IPS-15b (cell line): ENCODE data around the gene FBXW9.
"Not testable (repeated sequence)": the region's sequence is repeated elsewhere in the genome, so short reads cannot be mapped to it uniquely, and the experiment has no call there.

ENCODE experiments used
- H3K27me3 ChIP-seq: one replicate; pipeline ENCODE4 v1.6.1; 2013; ENCODE audit warnings: low read length; ENCODE audit not compliant: control insufficient read depth, insufficient read depth
- H3K36me3 ChIP-seq: one replicate; pipeline ENCODE4 v1.6.1; 2013; ENCODE audit warnings: low read length; ENCODE audit not compliant: control insufficient read depth, insufficient read depth
- H3K4me1 ChIP-seq: one replicate; pipeline ENCODE4 v1.6.1; 2013; ENCODE audit warnings: mild to moderate bottlenecking, low read length; ENCODE audit not compliant: control insufficient read depth, insufficient read depth
- H3K4me3 ChIP-seq: one replicate; pipeline ENCODE4 v1.5.1; 2013; ENCODE audit warnings: low read depth, low read length
- H3K9ac ChIP-seq: one replicate; pipeline ENCODE4 v1.6.1; 2013; ENCODE audit warnings: low read depth, mild to moderate bottlenecking, low read length
- H3K9me3 ChIP-seq: one replicate; pipeline ENCODE4 v1.6.1; 2013; ENCODE audit warnings: mild to moderate bottlenecking, low read length; ENCODE audit not compliant: control insufficient read depth, insufficient read depth

The FBXW9 gene

GRCh38 chr19:12708641-12709040 is 12.2 kb upstream of the FBXW9 start:
- Histone ChIP-seq H3K4me3 (no peak overlapping the region), H3K9me3 (no peaks in the 10 kb centered on the region), H3K27me3 (no peaks in the 10 kb centered on the region), H3K9ac (no peak overlapping the region), H3K36me3 (peaks cover 60% of the 10 kb centered on the region), H3K4me1 (no peaks in the 10 kb centered on the region)

GRCh38 chr19:12706332-12706718 is 9.9 kb upstream of the FBXW9 start:
- H3K9ac ChIP-seq = no peak overlapping the region
- peaks cover 67% of the 10 kb centered on the region for H3K36me3 ChIP-seq
- H3K9me3 ChIP-seq = no peaks in the 10 kb centered on the region
- H3K4me3 ChIP-seq = no peak overlapping the region
- no peaks in the 10 kb centered on the region for H3K27me3 ChIP-seq
- no peaks in the 10 kb centered on the region for H3K4me1 ChIP-seq

DNA sequence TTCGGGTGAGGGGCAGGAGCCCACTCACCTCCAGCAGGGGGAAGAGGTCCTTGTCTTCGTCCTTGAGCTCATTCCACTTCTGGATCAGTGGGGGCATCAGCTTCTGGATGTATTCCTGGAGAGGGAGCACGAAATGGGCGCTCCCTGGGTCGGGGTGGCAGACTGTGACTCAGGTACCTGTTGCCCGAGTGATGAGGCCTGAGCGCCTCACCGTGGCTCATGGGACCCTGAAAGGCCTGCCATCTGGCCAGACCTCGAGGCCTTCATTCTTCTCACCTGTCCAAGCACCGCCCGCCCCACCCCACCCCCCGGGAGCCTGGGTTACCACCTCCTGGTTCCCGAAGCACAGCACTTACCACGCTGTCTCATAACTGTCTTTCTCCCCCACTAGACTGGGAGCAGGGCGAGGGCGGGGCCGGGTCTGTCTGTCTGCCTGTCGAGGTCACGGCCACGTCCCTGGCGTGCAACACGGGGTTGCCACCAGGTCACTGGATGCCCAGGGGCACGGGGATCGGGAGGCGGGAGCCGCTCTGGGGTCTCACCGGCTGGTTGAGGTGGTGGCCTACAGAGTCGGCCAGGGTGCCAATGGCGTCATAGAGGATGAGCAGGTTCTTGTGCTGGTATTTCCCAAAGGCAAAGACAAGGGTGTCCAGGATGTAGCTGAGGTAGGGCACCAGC is 9.4 kb upstream of the FBXW9 start:
- Histone ChIP-seq H3K9me3 (no peaks in the 10 kb centered on the region), H3K36me3 (peaks cover 68% of the 10 kb centered on the region), H3K4me1 (no peaks in the 10 kb centered on the region), H3K9ac (no peak overlapping the region), H3K4me3 (no peak overlapping the region), H3K27me3 (no peaks in the 10 kb centered on the region)

GRCh38 chr19:12705169-12705568 is 8.7 kb upstream of the FBXW9 start:
- Histone ChIP-seq H3K4me3 (no peak overlapping the region), H3K9me3 (no peaks in the 10 kb centered on the region), H3K9ac (no peak overlapping the region), H3K36me3 (peaks cover 66% of the 10 kb centered on the region), H3K4me1 (no peaks in the 10 kb centered on the region), H3K27me3 (no peaks in the 10 kb centered on the region)

- Histone ChIP-seq H3K9me3 (no peaks in the 10 kb centered on the region), H3K36me3 (peaks cover 62% of the 10 kb centered on the region), H3K4me3 (no peak overlapping the region), H3K4me1 (no peaks in the 10 kb centered on the region), H3K9ac (no peak overlapping the region), H3K27me3 (no peaks in the 10 kb centered on the region)
These were observed 6.6 kb upstream of the FBXW9 start for GRCh38 chr19:12703046-12703445.

DNA sequence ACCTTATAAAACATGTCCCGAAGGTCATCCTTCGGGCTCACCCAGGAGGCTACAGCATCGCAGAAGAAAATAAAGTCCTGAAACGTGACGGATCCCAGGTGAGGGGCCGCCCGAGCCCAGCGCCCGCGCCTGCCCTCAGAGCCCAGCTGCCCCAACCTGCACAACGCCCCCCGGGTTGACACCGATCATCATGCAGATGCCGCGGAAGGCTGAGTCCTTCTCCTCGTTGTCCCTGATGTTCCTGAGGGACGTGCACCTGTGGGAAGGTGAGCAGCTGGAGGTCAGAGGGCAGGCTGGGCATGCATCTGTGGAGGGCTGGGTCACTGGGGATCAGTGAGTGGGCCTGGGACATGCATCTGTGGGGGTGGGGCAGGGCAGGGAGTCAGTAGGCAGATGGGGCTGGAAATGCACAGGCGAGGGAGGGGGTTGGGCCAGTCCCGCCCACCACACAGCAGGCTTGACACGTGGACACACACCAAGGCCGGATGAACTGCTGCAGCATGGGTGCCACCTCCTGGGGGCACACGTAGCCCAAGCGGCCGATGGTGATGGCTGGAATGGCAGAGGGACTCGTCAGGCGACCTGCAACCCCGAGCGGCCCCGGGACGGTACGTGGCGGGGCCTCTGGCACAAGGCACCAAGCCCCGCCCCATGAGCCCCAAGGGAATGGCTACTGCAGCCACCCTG is 5.3 kb upstream of the FBXW9 start:
- no peaks in the 10 kb centered on the region for H3K9me3 ChIP-seq
- H3K9ac ChIP-seq = no peak overlapping the region
- no peak overlapping the region for H3K4me3 ChIP-seq
- H3K27me3 ChIP-seq = no peaks in the 10 kb centered on the region
- H3K36me3 ChIP-seq = peaks cover 52% of the 10 kb centered on the region
- H3K4me1 ChIP-seq = no peaks in the 10 kb centered on the region

DNA sequence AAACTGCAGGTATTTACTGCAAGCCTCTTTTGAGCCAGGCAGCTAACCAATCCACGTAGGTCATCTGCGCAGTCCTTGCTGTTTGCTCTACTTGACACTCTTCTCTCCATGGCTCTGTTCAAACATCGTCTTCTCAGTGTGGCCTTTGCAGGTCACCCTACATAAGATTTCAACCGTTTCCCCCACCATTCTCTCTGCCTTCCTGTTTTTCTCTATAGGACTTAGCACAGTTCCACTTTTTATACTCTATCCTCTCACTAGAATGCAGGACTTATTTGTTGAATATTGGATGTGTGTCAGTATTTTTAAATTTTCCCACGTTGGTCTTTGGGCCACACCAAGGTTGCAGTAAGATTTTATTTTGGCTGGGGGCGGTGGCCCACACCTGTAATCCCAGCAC is 1.7 kb upstream of the FBXW9 start:
- H3K9me3 ChIP-seq = no peaks in the 10 kb centered on the region

DNA sequence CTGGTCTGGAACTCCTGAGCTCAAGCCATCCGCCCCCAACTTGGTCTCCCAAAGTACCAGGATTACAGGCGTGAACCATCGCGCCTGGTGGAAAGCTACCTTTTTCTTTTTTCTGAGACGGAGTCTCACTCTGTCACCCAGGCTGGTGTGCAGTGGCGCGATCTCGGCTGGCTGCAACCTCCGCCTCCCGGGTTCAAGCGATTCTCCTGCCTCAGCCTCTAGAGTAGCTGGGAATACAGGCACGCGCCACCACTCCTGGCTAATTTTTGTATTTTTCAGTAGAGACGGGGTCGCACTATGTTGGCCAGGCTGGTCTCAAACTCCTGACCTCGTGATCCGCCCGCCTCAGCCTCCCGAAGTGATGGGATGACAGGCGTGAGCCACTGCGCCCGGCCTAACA is 994 bp upstream of the FBXW9 start:
- not testable (repeated sequence) for H3K4me1 ChIP-seq, H3K9ac ChIP-seq, H3K9me3 ChIP-seq, H3K27me3 ChIP-seq
- peaks cover 28% of the 10 kb centered on the region for H3K36me3 ChIP-seq
- peak overlapping the region; percentile 91 for H3K4me3 ChIP-seq

More for the DNA sequence above, 1.7 kb upstream of the FBXW9 start:
- Histone ChIP-seq H3K4me1 (no peaks in the 10 kb centered on the region), H3K36me3 (peaks cover 31% of the 10 kb centered on the region), H3K4me3 (no peak overlapping the region), H3K9ac (no peak overlapping the region), H3K27me3 (no peaks in the 10 kb centered on the region)

GRCh38 chr19:12695997-12696365 is 450 bp downstream of the FBXW9 start:
- no peaks in the 10 kb centered on the region for H3K9me3 ChIP-seq
- H3K4me1 ChIP-seq = no peaks in the 10 kb centered on the region
- peaks cover 13% of the 10 kb centered on the region for H3K36me3 ChIP-seq
- peak overlapping the region; percentile 54 for H3K9ac ChIP-seq
- H3K27me3 ChIP-seq = no peaks in the 10 kb centered on the region
- H3K4me3 ChIP-seq = peak overlapping the region; percentile 91

DNA sequence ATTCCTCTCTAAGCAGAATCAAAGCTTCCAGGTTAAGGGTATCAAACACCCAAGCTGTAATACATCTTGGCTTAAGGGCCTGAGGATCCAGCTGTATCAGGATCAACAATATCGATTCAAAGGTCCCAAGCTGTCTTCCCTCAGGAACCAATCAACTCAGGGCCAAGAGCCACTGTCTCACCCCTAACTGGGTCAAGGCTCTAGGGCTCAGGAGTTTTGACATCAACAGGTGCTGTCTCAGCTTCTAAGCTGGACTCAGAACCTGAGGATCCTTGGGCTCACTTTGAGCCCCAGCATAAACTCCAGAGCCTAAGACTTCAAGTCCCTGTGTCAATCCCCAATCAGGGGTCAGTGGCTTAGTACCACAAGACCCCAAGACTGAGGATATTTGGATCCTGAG is 917 bp downstream of the FBXW9 start:
- peak overlapping the region; percentile 38 for H3K9ac ChIP-seq
- H3K4me3 ChIP-seq = peak overlapping the region; percentile 91
- H3K9me3 ChIP-seq = no peaks in the 10 kb centered on the region
- peaks cover 9% of the 10 kb centered on the region for H3K36me3 ChIP-seq
- no peaks in the 10 kb centered on the region for H3K4me1 ChIP-seq
- H3K27me3 ChIP-seq = no peaks in the 10 kb centered on the region

DNA sequence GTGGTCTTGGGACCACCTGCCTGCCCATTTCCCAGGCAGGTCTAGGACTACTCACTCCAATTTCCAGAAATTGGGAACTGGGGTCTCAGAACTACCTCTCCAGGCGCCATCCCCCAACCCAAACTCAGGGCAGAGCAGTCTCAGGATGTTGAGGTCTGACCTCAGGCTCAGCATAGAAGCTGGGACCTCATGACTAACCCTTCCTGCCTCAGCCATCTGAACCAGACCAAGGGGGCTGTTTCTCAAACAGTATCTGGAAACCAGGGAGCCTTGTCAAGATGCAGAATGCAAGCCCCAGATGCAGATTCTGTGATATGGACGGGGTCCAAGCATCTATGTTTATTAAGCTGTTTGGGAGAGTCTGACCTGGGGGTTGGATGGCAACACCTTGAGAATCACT is 1.3 kb downstream of the FBXW9 start:
- Histone ChIP-seq H3K4me1 (no peaks in the 10 kb centered on the region), H3K4me3 (no peak overlapping the region), H3K36me3 (peaks cover 7% of the 10 kb centered on the region), H3K27me3 (no peaks in the 10 kb centered on the region), H3K9me3 (no peaks in the 10 kb centered on the region), H3K9ac (no peak overlapping the region)

GRCh38 chr19:12694641-12695040 is 1.8 kb downstream of the FBXW9 start:
- Histone ChIP-seq H3K9me3 (no peaks in the 10 kb centered on the region), H3K36me3 (peaks cover 10% of the 10 kb centered on the region), H3K27me3 (no peaks in the 10 kb centered on the region), H3K4me3 (no peak overlapping the region), H3K9ac (no peak overlapping the region), H3K4me1 (no peaks in the 10 kb centered on the region)
